IPS DF 4.7 (cell line): ENCODE results near the gene GUCA1A.
"Not testable (repeated sequence)": the region's sequence is repeated elsewhere in the genome, so short reads cannot be mapped to it uniquely, and the experiment has no call there.

ENCODE experiments used
- DNase-seq: peaks from one replicate; pipeline ENCODE4 v3.0.0-alpha.2; 2013; ENCODE audit warnings: low spot score; ENCODE audit errors: extremely low read depth

GUCA1A gene

GRCh38 chr6:42171813-42172581 lies 1.2 kb upstream of the GUCA1A start:
- no peak for DNase-seq

GRCh38 chr6:42175860-42176259 lies 2.7 kb downstream of the GUCA1A start:
- no peak for DNase-seq

DNA sequence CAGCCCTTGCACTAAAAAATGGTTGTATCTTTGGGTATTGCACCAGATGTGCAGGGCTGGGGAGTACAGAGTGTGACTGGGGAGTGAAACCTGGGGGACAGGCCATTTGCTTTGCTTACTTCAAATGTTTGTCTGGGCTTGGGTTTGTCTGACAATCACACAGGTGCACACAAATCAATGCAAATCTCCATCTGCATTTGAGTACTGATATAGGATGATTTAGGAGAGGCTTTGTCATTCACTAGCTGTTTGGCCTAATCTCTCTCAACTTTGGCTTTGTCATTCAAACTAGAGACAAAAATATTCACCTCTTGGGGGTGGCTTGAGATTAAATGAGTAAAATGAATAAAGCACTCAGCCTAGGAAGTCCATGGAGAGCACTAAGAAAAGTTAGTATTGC lies 3.8 kb downstream of the GUCA1A start:
- DNase-seq: no peak

GRCh38 chr6:42177514-42178364 lies 4.6 kb downstream of the GUCA1A start:
- DNase-seq: no peak

GRCh38 chr6:42179261-42179944 lies 6.2 kb downstream of the GUCA1A start:
- DNase-seq: no peak

DNA sequence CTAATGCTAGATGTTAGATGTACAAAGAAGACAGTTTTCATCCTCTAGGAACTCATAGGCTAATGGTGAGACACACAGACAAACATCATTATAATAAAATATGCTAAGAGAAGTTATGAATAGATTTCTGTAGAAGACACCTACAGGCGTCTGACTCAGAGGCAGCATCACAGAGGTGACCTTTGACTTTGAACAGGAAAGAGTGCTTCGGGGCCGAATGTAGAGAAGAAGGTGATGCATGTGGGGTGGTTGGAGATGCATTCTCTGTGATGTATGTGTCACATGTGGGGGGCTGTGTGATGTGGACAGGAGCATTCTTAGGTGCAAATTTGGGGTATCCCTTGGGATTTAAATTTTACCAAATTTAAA lies 6.8 kb downstream of the GUCA1A start:
- DNase-seq: no peak

- DNase-seq: no peak
Measured at GRCh38 chr6:42182101-42182500, 8.9 kb downstream of the GUCA1A start.

DNA sequence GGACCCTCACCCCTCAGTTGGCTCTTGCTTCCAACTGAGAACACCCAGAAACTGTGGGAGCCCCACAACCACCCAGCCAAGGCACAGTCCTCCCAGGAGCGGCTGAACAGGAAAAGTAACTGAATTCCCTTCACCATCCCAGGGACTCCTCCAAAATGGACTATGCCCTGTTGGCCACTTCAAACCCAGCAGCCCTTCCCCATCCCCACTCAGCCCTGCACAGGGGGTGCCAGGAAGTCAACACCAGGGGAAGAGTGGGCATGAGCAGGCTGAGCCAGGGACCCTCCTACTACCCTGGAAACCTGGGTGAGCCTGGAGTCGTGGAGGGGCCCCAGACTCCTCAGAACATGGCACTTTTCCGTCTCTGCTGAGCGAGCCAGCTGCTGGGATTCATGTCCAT lies 11.3 kb downstream of the GUCA1A start:
- DNase-seq: no peak

GRCh38 chr6:42185597-42185996 lies 12.4 kb downstream of the GUCA1A start:
- DNase-seq: no peak

GRCh38 chr6:42188406-42188805 lies 15.2 kb downstream of the GUCA1A start:
- no peak for DNase-seq

DNA sequence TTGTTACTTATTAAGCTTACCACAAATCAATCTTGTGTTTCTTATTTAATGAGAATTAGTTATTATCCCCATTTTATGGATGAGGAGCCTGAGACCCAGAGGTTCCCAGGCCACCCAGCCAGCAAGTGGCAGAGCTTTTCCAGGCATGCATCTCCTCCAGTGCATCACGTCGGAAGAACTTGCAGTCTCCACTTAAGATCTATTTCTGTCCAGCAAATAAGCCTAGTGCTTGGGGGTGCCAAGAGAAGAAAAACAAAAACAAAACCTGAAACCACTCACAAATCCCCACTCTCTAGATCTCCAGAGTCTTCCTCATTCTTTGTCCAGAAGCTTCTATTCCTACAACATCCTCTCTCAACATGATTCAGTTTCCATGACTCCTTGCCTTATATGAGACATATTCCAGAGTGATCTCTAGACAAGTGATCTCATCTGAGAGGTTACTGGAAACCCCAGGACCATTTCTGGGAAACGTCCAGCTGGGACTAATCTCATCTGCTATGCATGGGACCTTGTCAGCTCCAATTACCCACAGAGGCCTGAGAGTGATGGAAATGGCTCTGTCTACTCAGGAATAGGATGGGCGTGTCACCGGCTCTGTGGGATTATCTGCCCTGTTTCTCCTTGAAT lies 17.5 kb downstream of the GUCA1A start:
- no peak for DNase-seq

GRCh38 chr6:42192385-42192784 lies 19.2 kb downstream of the GUCA1A start:
- DNase-seq: not testable (repeated sequence)

DNA sequence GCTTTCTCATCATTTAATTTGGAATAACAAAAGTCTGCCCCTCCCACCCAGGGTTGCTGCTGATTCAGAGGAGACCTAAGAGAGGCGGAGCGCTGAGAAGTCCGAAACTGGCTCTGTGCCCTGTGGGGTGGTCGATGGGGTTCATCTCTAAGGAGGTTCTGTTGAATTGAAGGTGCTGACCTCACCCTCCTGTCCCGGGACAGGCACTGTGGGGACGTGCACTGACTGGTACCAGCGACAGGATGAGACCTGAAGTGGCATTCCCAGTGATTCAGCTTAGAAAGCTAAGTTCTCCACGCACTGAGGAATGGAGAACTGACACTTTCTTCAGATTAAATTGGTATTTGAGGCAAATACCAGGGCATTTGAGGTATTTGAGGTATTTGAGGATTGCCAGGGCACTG lies 20.3 kb downstream of the GUCA1A start:
- DNase-seq: no peak

- no peak for DNase-seq
Measured at GRCh38 chr6:42194056-42194455, 20.9 kb downstream of the GUCA1A start.

- no peak for DNase-seq
Measured at GRCh38 chr6:42195415-42195814, 22.3 kb downstream of the GUCA1A start.

GRCh38 chr6:42197555-42198362 lies 24.6 kb downstream of the GUCA1A start:
- DNase-seq: no peak

- DNase-seq: no peak
Measured at GRCh38 chr6:42199106-42199981, 26.2 kb downstream of the GUCA1A start.

GRCh38 chr6:42200035-42200434 lies 26.9 kb downstream of the GUCA1A start:
- DNase-seq: no peak

GRCh38 chr6:42201382-42201781 lies 28.2 kb downstream of the GUCA1A start:
- no peak for DNase-seq
